ENCODE data around the gene SERTAD1. TPM values are rescaled to one million over a fixed set of nuclear protein-coding genes. Genes with fewer than 3 reads are reported as not detected.
"Not testable (repeated sequence)": the region's sequence is repeated elsewhere in the genome, so short reads cannot be mapped to it uniquely, and the experiment has no call there.

Gene SERTAD1
- polyA plus RNA-seq, 1 experiment, result 21.9 TPM

- no peak for TF ChIP-seq CTCF (IDR thresholded peaks at IDR 0.05; ENCODE audit: insufficient read depth, low read depth, low read length)
- ChIA-PET CTCF (interaction anchor here (1.3 kb wide), 1 partner anchor 18 kb away, joined by 6 read pairs; no protein-coding TSS in a partner anchor), POLR2A (no interaction called here)
- H3K36me3 ChIP-seq (ENCODE audit: control insufficient read depth, insufficient read depth, low read length), result peaks cover 13% of the 10 kb centered on the region
- no peak overlapping the region for H3K4me3 ChIP-seq (ENCODE audit: low read depth, low read length)
- no peak for DNase-seq (ENCODE audit: low read depth)
- no peaks in the 10 kb centered on the region for H3K27me3 ChIP-seq (ENCODE audit: control insufficient read depth, insufficient read depth, low read length)
Observed at GRCh38 chr19:40438284-40438683, 12.5 kb upstream of the SERTAD1 start.

GRCh38 chr19:40433391-40434216 lies 7.8 kb upstream of the SERTAD1 start:
- Histone ChIP-seq H3K4me3 (ENCODE audit: low read depth, low read length) (peak overlapping the region; percentile 39), H3K36me3 (ENCODE audit: control insufficient read depth, insufficient read depth, low read length) (no peaks in the 10 kb centered on the region), H3K27me3 (ENCODE audit: control insufficient read depth, insufficient read depth, low read length) (no peaks in the 10 kb centered on the region)
- POLR2A ChIA-PET, result interaction anchor here (0.5 kb wide), 1 partner anchor 9 kb away, joined by 3 read pairs; no protein-coding TSS in a partner anchor
- no peak for TF ChIP-seq CTCF (IDR thresholded peaks at IDR 0.05; ENCODE audit: insufficient read depth, low read depth, low read length)
- no peak for DNase-seq (ENCODE audit: low read depth)
- CTCF ChIA-PET, result interaction anchor here (0.6 to 2.5 kb wide), 6 partner anchors 9 to 465 kb away, joined by 3 to 11 read pairs (median 4); no protein-coding TSS in a partner anchor

- H3K36me3 ChIP-seq (ENCODE audit: control insufficient read depth, insufficient read depth, low read length); DNase-seq (ENCODE audit: low read depth); POLR2A ChIA-PET; H3K27me3 ChIP-seq (ENCODE audit: control insufficient read depth, insufficient read depth, low read length): not testable (repeated sequence)
- peak overlapping the region; percentile 39 for H3K4me3 ChIP-seq (ENCODE audit: low read depth, low read length)
- CTCF ChIA-PET, result interaction anchor here (0.6 to 2.5 kb wide), 4 partner anchors 9 to 31 kb away, joined by 3 to 11 read pairs (median 6); no protein-coding TSS in a partner anchor
Observed at GRCh38 chr19:40432760-40433159, 7.0 kb upstream of the SERTAD1 start.

- no peak for TF ChIP-seq CTCF (IDR thresholded peaks at IDR 0.05; ENCODE audit: insufficient read depth, low read depth, low read length)
- no peak for DNase-seq (ENCODE audit: low read depth)
- ChIA-PET CTCF (interaction anchor here (1.1 kb wide), 1 partner anchor 94 kb away, joined by 4 read pairs; no protein-coding TSS in a partner anchor), POLR2A (no interaction called here)
- Histone ChIP-seq H3K4me3 (ENCODE audit: low read depth, low read length) (no peak overlapping the region), H3K36me3 (ENCODE audit: control insufficient read depth, insufficient read depth, low read length) (no peaks in the 10 kb centered on the region), H3K27me3 (ENCODE audit: control insufficient read depth, insufficient read depth, low read length) (no peaks in the 10 kb centered on the region)
Observed at GRCh38 chr19:40431698-40432097, 5.9 kb upstream of the SERTAD1 start.

GRCh38 chr19:40430242-40430641 lies 4.5 kb upstream of the SERTAD1 start:
- H3K4me3 ChIP-seq (ENCODE audit: low read depth, low read length); POLR2A ChIA-PET; CTCF ChIA-PET; H3K36me3 ChIP-seq (ENCODE audit: control insufficient read depth, insufficient read depth, low read length); H3K27me3 ChIP-seq (ENCODE audit: control insufficient read depth, insufficient read depth, low read length); DNase-seq (ENCODE audit: low read depth): not testable (repeated sequence)

GRCh38 chr19:40428197-40428596 lies 2.4 kb upstream of the SERTAD1 start:
- CTCF ChIA-PET; DNase-seq (ENCODE audit: low read depth); H3K27me3 ChIP-seq (ENCODE audit: control insufficient read depth, insufficient read depth, low read length); H3K36me3 ChIP-seq (ENCODE audit: control insufficient read depth, insufficient read depth, low read length); H3K4me3 ChIP-seq (ENCODE audit: low read depth, low read length): not testable (repeated sequence)
- POLR2A ChIA-PET, result interaction anchor here (0.6 kb wide), 1 partner anchor 13 kb away, joined by 4 read pairs; no protein-coding TSS in a partner anchor
